Measurements from ENCODE around the gene PRG2.

Gene PRG2

DNA sequence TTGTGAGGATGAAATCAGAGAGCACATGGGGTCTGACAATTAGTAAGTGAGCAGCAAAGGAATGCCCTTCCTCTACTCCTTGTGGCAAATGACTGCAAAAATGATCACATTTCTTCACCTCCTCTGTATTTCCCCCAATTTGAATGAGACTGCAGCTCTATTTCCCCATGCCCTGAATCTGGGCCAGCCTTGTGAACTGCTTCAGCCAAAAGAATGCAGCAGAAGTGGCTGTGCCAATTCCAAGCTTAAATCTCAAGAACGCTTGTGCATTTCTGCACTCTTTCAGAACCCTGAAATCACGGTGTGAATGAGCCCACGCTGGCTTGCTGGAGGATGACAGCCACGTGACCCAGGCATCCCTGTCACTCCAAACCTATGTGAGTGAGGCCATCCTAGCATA, 26.6 kb upstream of the PRG2 start:
- Histone ChIP-seq H3K9ac (ENCODE audit: low read length) (no peak overlapping the region), H2AFZ (ENCODE audit: low read depth, low read length, severe bottlenecking) (no peak overlapping the region), H3K9me3 (ENCODE audit: insufficient read depth, low read length) (no peaks in the 10 kb centered on the region), H3K27me3 (ENCODE audit: low read length) (no peaks in the 10 kb centered on the region), H3K9me2 (replicated peaks; ENCODE audit: insufficient read depth, low read length) (no peaks in the 10 kb centered on the region), H3F3A (ENCODE audit: insufficient read depth) (no peaks in the 10 kb centered on the region; the same call in 1 of the 2 replicates), H4K20me1 (ENCODE audit: low read depth, low read length) (no peaks in the 10 kb centered on the region; the same call in 1 of the 2 replicates), H3K27ac (ENCODE audit: low read depth, low read length) (no peak overlapping the region), H3K79me2 (ENCODE audit: insufficient read depth, low read length) (peaks cover 21% of the 10 kb centered on the region), H3K4me2 (ENCODE audit: low read depth, low read length, poor library complexity, severe bottlenecking) (no peak overlapping the region), H3K4me3 (ENCODE audit: insufficient read depth, low read length, poor library complexity, severe bottlenecking) (no peak overlapping the region), H3K36me3 (ENCODE audit: low read length) (peaks cover 71% of the 10 kb centered on the region)
- TF ChIP-seq EZH2phosphoT487 (conservative IDR thresholded peaks at IDR 0.05; ENCODE audit: low read length) = no peak
- TF ChIP-seq, protein P1, sequence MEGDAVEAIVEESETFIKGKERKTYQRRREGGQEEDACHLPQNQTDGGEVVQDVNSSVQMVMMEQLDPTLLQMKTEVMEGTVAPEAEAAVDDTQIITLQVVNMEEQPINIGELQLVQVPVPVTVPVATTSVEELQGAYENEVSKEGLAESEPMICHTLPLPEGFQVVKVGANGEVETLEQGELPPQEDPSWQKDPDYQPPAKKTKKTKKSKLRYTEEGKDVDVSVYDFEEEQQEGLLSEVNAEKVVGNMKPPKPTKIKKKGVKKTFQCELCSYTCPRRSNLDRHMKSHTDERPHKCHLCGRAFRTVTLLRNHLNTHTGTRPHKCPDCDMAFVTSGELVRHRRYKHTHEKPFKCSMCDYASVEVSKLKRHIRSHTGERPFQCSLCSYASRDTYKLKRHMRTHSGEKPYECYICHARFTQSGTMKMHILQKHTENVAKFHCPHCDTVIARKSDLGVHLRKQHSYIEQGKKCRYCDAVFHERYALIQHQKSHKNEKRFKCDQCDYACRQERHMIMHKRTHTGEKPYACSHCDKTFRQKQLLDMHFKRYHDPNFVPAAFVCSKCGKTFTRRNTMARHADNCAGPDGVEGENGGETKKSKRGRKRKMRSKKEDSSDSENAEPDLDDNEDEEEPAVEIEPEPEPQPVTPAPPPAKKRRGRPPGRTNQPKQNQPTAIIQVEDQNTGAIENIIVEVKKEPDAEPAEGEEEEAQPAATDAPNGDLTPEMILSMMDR (IDR thresholded peaks at IDR 0.05; ENCODE audit: insufficient read depth, low read length, poor library complexity, severe bottlenecking) = no peak

DNA sequence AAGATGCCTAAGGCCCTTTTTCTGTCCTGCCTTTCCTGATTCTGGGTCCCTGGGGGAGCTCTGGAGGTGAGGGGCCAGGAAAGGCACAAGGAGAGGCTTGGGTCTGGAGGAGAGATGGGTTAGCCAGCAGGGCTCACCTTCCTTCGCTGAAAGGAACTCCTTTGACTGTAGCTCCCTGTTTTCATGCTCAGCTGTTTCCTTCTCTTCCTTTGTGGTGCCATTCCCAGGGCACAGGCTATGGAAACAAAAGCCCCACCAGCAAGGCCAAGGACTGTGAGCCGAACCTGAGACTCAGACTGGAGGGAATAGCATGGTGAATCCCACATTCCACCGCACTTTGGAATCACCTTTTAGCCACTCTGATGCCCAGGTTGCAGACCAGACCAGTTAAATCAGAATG, 26.0 kb upstream of the PRG2 start:
- Histone ChIP-seq H3K4me3 (ENCODE audit: insufficient read depth, low read length, poor library complexity, severe bottlenecking) (no peak overlapping the region), H3K79me2 (ENCODE audit: insufficient read depth, low read length) (peaks cover 15% of the 10 kb centered on the region; the same call in 1 of the 2 replicates), H3K4me2 (ENCODE audit: low read depth, low read length, poor library complexity, severe bottlenecking) (no peak overlapping the region), H2AFZ (ENCODE audit: low read depth, low read length, severe bottlenecking) (no peak overlapping the region), H3K9ac (ENCODE audit: low read length) (no peak overlapping the region), H3K27ac (ENCODE audit: low read depth, low read length) (no peak overlapping the region), H3K36me3 (ENCODE audit: low read length) (peaks cover 70% of the 10 kb centered on the region), H4K20me1 (ENCODE audit: low read depth, low read length) (no peaks in the 10 kb centered on the region; the same call in 1 of the 2 replicates), H3K27me3 (ENCODE audit: low read length) (no peaks in the 10 kb centered on the region), H3K9me2 (replicated peaks; ENCODE audit: insufficient read depth, low read length) (no peaks in the 10 kb centered on the region), H3F3A (ENCODE audit: insufficient read depth) (no peaks in the 10 kb centered on the region; the same call in 1 of the 2 replicates), H3K9me3 (ENCODE audit: insufficient read depth, low read length) (no peaks in the 10 kb centered on the region)
- TF ChIP-seq, protein P1 (IDR thresholded peaks at IDR 0.05; ENCODE audit: insufficient read depth, low read length, poor library complexity, severe bottlenecking) = no peak
- no peak for TF ChIP-seq EZH2phosphoT487 (conservative IDR thresholded peaks at IDR 0.05; ENCODE audit: low read length)

DNA sequence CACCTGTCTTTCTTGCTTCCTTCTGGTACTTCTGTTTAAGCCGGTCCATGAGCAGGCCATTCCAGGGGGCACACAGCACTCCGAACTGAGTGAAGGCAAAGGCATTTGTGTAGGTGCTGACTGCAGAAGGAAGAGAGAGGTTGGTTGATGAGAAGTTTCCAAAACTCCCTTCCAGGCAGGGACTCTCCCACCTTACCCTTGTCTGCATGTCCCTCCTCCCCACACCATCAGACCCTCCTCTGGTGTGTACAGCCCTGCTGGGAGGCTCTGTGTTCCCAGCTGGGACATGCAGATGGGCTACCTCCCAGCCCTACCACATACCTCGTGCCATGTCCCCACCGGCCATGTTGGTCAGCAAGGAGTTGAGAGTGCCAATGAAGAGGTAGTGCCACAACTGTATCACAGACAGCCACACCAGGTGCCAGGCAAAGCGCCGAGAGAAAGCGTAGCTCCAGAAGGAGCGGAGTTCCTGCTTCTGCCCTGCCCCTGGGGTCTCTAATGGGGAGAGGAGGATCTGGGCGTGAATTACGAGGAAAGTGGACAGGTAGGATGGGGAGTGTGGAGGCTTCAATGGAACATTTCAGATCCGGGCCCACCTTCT, 24.3 kb upstream of the PRG2 start:
- H3K36me3 ChIP-seq (ENCODE audit: low read length) = peaks cover 70% of the 10 kb centered on the region
- H3K9me2 ChIP-seq (replicated peaks; ENCODE audit: insufficient read depth, low read length) = no peaks in the 10 kb centered on the region
- H3K4me3 ChIP-seq (ENCODE audit: insufficient read depth, low read length, poor library complexity, severe bottlenecking) = no peak overlapping the region
- H3K79me2 ChIP-seq (ENCODE audit: insufficient read depth, low read length) = peaks cover 6% of the 10 kb centered on the region; the same call in 1 of the 2 replicates
- H3K27me3 ChIP-seq (ENCODE audit: low read length) = no peaks in the 10 kb centered on the region
- H4K20me1 ChIP-seq (ENCODE audit: low read depth, low read length) = no peaks in the 10 kb centered on the region; the same call in 1 of the 2 replicates
- H3K9ac ChIP-seq (ENCODE audit: low read length) = no peak overlapping the region
- H2AFZ ChIP-seq (ENCODE audit: low read depth, low read length, severe bottlenecking) = no peak overlapping the region
- no peaks in the 10 kb centered on the region; the same call in 1 of the 2 replicates for H3F3A ChIP-seq (ENCODE audit: insufficient read depth)
- no peak for TF ChIP-seq EZH2phosphoT487 (conservative IDR thresholded peaks at IDR 0.05; ENCODE audit: low read length)
- TF ChIP-seq, protein P1 (IDR thresholded peaks at IDR 0.05; ENCODE audit: insufficient read depth, low read length, poor library complexity, severe bottlenecking) = no peak
- no peaks in the 10 kb centered on the region for H3K9me3 ChIP-seq (ENCODE audit: insufficient read depth, low read length)
- H3K4me2 ChIP-seq (ENCODE audit: low read depth, low read length, poor library complexity, severe bottlenecking) = no peak overlapping the region
- no peak overlapping the region for H3K27ac ChIP-seq (ENCODE audit: low read depth, low read length)
